Mammary epithelial cell (primary cell): ENCODE measurements around the gene GTF3C2.

Source experiments
- EZH2 ChIP-seq: IDR thresholded peaks from 2 replicates; pipeline ENCODE4 v1.6.1; 2012; ENCODE audit warnings: low read length, inconsistent platforms, borderline replicate concordance
- TF ChIP-seq, protein P1 (sequence below), 2 donors: IDR thresholded peaks in 1 of 2; conservative IDR thresholded peaks in 1 of 2; 2 replicates each; pipeline ENCODE4 v1.5.1; 2011 to 2012; ENCODE audit warnings: inconsistent platforms in 2 of 2, low read length in 2 of 2, mild to moderate bottlenecking in 2 of 2, control low read depth in 1 of 2, low read depth in 1 of 2; ENCODE audit not compliant: insufficient read depth in 1 of 2; ENCODE audit errors: extremely low read depth in 1 of 2

DNA sequence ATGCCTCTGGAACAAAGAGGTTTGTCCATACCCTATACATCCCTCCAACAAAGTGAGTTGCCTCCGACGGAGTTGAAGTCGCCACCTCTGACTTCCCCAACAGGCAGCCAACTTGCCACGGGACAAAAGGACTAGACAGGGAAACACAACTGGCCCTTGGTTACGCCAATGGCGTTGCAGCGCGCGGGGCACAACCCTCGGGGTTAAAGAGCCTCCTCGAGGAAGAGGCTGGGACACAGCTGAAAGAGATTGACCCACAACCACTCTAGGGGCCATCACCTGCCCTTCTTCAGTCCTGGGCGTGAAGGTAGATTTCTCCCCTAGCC is 545 bp downstream of the GTF3C2 start:
- TF ChIP-seq, protein P1, sequence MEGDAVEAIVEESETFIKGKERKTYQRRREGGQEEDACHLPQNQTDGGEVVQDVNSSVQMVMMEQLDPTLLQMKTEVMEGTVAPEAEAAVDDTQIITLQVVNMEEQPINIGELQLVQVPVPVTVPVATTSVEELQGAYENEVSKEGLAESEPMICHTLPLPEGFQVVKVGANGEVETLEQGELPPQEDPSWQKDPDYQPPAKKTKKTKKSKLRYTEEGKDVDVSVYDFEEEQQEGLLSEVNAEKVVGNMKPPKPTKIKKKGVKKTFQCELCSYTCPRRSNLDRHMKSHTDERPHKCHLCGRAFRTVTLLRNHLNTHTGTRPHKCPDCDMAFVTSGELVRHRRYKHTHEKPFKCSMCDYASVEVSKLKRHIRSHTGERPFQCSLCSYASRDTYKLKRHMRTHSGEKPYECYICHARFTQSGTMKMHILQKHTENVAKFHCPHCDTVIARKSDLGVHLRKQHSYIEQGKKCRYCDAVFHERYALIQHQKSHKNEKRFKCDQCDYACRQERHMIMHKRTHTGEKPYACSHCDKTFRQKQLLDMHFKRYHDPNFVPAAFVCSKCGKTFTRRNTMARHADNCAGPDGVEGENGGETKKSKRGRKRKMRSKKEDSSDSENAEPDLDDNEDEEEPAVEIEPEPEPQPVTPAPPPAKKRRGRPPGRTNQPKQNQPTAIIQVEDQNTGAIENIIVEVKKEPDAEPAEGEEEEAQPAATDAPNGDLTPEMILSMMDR (conservative IDR thresholded peaks at IDR 0.05 in 1 of 2, IDR thresholded peaks at IDR 0.05 in 1 of 2; ENCODE audit: extremely low read depth in 1 of 2, insufficient read depth in 1 of 2, low read depth in 1 of 2, low read length in 2 of 2), result no peak
- no peak for TF ChIP-seq EZH2
